Left renal cortex interstitium (tissue), 4 donors: ENCODE data around the gene ASIP. TPM values are rescaled to one million over a fixed set of nuclear protein-coding genes. Genes with fewer than 3 reads are reported as not detected.
"Not testable (repeated sequence)": the region's sequence is repeated elsewhere in the genome, so short reads cannot be mapped to it uniquely, and the experiment has no call there.

Source experiments
- DNase-seq, 4 donors: peaks; one replicate each; pipeline ENCODE4 v3.0.0-alpha.2; 2013; ENCODE audit warnings: low read depth in 4 of 4, low spot score in 2 of 4, missing footprints in 1 of 4
- polyA plus RNA-seq, 4 donors: library from polyadenylated mRNA; unstranded; fragments of 120-200 nt; gene quantifications; one replicate each; pipeline ENCODE4 v1.2.1, GENCODE V29; 2013; ENCODE audit not compliant: insufficient read length in 4 of 4

Gene ASIP
- polyA plus RNA-seq, 4 donors, result 0.30 to 0.58 (median 0.34) TPM; not detected in 1

- DNase-seq, result not testable (repeated sequence)
These were observed 792 bp downstream of the ASIP start for GRCh38 chr20:34242015-34242414.

GRCh38 chr20:34242879-34243278 is 1.7 kb downstream of the ASIP start:
- no peak for DNase-seq

- DNase-seq, result no peak
These were observed 2.2 kb downstream of the ASIP start for GRCh38 chr20:34243377-34243776.

GRCh38 chr20:34246126-34246626 is 5.0 kb downstream of the ASIP start:
- DNase-seq, result no peak

GRCh38 chr20:34249291-34249690 is 8.1 kb downstream of the ASIP start:
- DNase-seq, result no peak

- DNase-seq, result no peak
These were observed 8.8 kb downstream of the ASIP start for GRCh38 chr20:34250005-34250404.

GRCh38 chr20:34251619-34252018 is 10.4 kb downstream of the ASIP start:
- DNase-seq, result no peak

GRCh38 chr20:34252431-34253086 is 11.3 kb downstream of the ASIP start:
- not testable (repeated sequence) for DNase-seq

GRCh38 chr20:34254979-34255378 is 13.8 kb downstream of the ASIP start:
- no peak for DNase-seq

GRCh38 chr20:34256629-34257124 is 15.5 kb downstream of the ASIP start:
- DNase-seq, result no peak

GRCh38 chr20:34260208-34260942 is 19.2 kb downstream of the ASIP start:
- no peak for DNase-seq

GRCh38 chr20:34262488-34263288 is 21.5 kb downstream of the ASIP start:
- no peak for DNase-seq

GRCh38 chr20:34263468-34263867 is 22.2 kb downstream of the ASIP start:
- DNase-seq, result not testable (repeated sequence)

- DNase-seq, result no peak
These were observed 22.9 kb downstream of the ASIP start for GRCh38 chr20:34264141-34264540.

- DNase-seq, result no peak
These were observed 26.9 kb downstream of the ASIP start for GRCh38 chr20:34268145-34268544.

GRCh38 chr20:34268851-34269636 is 27.8 kb downstream of the ASIP start:
- peak in 1 of 4 donors; percentile 28 for DNase-seq

GRCh38 chr20:34269996-34270627 is 28.9 kb downstream of the ASIP start:
- DNase-seq, result no peak

GRCh38 chr20:34271956-34272355 is 30.7 kb downstream of the ASIP start:
- DNase-seq, result no peak

- no peak for DNase-seq
These were observed 33.5 kb downstream of the ASIP start for GRCh38 chr20:34274694-34275093.

GRCh38 chr20:34281177-34281576 is 40.0 kb downstream of the ASIP start:
- DNase-seq, result no peak
